Measurements from ENCODE around the gene CTXND1. TPM values are rescaled to one million over a fixed set of nuclear protein-coding genes. Genes with fewer than 3 reads are reported as not detected.
A peak's percentile ranks its signal among the peaks of the same experiment; 100 is the strongest.

Gene CTXND1
- total RNA-seq, 3 donors from 2014 or later: 0.09 to 0.70 (median 0.19) TPM

DNA sequence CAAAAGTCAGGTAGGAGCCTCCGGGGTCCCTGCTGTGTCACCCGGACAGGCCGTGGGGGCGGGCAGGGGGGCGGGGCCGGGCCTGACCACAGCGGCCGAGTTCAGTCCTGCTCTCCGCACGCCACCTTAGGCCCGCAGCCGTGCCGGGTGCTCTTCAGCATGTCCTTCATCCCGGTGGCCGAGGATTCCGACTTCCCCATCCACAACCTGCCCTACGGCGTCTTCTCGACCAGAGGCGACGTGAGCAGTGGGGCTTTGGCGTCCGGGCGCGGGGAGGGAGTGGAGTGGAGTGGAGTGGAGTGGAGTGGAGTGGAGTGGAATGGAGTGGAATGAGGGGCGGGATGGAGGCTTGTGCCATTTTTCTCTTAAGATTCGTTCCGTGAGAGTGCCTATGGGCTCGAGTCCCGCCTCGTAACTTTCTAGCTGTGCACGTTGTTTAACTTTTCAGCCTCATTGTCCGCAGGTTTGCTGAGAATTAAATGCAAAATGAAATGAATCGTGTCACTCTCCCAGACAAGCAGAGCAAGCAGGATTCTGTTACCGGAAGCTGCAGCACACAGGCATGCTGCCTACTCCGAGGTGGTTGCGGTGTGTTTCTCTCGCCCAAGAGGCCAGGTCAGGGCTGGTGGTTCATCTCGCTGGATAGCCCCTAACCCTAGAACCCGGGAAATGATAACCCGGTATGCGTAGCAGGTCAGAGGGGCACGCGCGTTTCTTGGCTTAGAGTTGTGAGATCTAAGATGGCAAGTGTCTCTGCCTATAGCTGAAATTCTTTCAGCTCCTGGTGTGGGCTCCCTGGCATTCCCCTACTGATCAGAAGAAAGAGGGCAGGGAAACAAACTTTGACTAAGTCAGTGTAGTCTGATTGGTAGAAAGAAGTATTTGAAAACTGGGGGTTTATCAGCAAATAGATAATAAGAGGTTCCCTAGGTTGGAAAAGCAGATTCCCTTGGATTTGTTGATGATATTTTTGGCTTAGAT, 98.8 kb downstream of the CTXND1 start, which contains the start of gene FAH:
FAH (plus strand) TSS at position 104 of the 981 bp plus-strand sequence; CDS start at position 160, 56 bp downstream.
- intact Hi-C loops (cut with DNase I, micrococcal nuclease): no loop called here

DNA sequence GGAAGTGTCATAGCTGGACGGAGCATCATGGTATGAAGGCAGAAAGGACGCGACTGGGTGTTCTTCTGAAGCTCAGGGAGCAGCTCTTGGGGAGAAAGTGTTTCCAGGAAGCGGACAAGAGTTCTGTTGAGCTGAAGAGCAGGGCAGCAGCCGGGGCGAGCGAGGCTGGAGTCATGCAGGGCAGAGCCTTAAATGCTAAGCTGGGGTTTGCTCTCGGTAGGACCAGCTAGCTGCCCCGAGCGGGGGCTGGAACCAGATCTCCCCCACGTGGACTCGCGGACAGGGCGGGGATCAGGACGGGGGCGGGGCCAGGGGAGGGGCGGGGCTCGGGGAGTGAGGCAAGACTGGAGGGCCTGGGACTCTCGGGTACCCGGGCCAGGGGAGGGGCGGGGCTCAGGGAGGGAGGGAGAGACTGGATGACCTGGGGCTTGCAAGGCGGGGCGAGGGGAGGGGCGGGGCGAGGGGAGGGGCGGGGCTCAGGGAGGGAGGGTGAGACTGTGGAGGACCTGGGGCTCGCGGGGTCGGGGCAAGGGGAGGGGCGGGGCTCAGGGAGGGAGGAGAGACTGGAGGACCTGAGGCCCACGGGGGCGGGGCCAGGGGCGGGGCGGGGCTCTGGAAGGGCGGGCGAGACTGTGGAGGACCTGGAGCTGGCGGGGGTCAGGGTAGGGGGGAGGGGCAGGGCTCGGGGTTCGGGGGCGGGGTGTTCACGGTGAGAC, 99.7 kb downstream of the CTXND1 start:
- H3K4me1 ChIP-seq (ENCODE audit: low read depth): peaks cover 10% of the 10 kb centered on the region
- intact Hi-C loops (cut with DNase I, micrococcal nuclease): no loop called here
- TF ChIP-seq, protein P1, sequence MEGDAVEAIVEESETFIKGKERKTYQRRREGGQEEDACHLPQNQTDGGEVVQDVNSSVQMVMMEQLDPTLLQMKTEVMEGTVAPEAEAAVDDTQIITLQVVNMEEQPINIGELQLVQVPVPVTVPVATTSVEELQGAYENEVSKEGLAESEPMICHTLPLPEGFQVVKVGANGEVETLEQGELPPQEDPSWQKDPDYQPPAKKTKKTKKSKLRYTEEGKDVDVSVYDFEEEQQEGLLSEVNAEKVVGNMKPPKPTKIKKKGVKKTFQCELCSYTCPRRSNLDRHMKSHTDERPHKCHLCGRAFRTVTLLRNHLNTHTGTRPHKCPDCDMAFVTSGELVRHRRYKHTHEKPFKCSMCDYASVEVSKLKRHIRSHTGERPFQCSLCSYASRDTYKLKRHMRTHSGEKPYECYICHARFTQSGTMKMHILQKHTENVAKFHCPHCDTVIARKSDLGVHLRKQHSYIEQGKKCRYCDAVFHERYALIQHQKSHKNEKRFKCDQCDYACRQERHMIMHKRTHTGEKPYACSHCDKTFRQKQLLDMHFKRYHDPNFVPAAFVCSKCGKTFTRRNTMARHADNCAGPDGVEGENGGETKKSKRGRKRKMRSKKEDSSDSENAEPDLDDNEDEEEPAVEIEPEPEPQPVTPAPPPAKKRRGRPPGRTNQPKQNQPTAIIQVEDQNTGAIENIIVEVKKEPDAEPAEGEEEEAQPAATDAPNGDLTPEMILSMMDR (IDR thresholded peaks at IDR 0.05): no peak
- H3K9me3 ChIP-seq: no peaks in the 10 kb centered on the region
- peak overlapping the region; percentile 14 for H3K4me3 ChIP-seq
- DNase-seq: peak; percentile 97 to 99 (median 98)
- ATAC-seq: peak; percentile 93
- H3K36me3 ChIP-seq (ENCODE audit: low read depth): no peaks in the 10 kb centered on the region

More for the DNA sequence above, 98.8 kb downstream of the CTXND1 start, which contains the start of gene FAH:
- DNase-seq: peak in 2 of 3 donors; percentile 49 to 59
- peaks cover 10% of the 10 kb centered on the region for H3K4me1 ChIP-seq (ENCODE audit: low read depth)
- no peaks in the 10 kb centered on the region for H3K36me3 ChIP-seq (ENCODE audit: low read depth)
- peak; percentile 84 for ATAC-seq
- H3K9me3 ChIP-seq: no peaks in the 10 kb centered on the region
- peak within 1 kb of the TSS; percentile 14 for H3K4me3 ChIP-seq
- TF ChIP-seq, protein P1 (IDR thresholded peaks at IDR 0.05): no peak

DNA sequence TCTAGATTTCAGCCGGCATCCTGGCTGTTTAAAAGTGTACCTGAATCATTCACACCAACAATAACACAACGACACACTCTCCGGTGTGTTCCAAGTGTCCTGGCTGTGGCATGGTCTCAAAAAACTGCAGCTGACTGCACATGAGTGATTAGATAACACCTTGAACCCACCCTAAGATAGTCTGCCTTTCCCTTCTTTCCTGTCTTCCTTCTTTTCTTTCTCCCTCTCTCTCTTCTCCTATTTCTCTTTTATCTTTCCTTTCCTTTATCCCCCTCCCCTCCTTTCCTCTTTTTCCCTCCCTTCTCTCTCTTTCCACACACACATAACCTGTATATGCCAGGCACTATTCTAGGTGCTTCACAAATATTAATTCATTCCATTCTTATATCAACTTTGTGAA, 100.4 kb downstream of the CTXND1 start:
- intact Hi-C loops (cut with DNase I, micrococcal nuclease): no loop called here
- no peak overlapping the region for H3K4me3 ChIP-seq
- H3K9me3 ChIP-seq: no peaks in the 10 kb centered on the region
- no peaks in the 10 kb centered on the region for H3K36me3 ChIP-seq (ENCODE audit: low read depth)
- TF ChIP-seq, protein P1 (IDR thresholded peaks at IDR 0.05): no peak
- peaks cover 10% of the 10 kb centered on the region for H3K4me1 ChIP-seq (ENCODE audit: low read depth)
- no peak for ATAC-seq
- DNase-seq: no peak

DNA sequence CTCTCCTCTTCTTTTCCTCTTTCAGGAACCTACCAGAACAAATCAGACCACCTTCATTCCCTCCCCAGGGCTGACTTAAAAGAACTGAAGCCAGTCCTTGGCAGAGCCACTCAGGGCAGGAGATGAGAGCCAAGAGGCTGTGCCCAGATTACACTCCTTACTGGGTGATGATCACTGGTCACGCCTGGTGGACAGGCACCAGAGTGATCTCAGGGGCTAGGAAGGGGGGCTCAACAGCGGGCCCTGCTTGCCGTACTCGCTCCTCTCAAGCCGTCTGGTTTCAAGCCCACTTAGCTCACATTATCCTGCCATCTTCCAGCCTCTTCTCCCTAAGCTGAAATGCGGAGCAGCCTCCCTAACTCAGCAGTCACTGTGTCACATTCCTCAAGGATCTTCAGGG, 100.9 kb downstream of the CTXND1 start:
- ATAC-seq (no peak), DNase-seq (no peak)
- H3K4me3 ChIP-seq: no peak overlapping the region
- H3K4me1 ChIP-seq (ENCODE audit: low read depth): peaks cover 10% of the 10 kb centered on the region
- no peaks in the 10 kb centered on the region for H3K9me3 ChIP-seq
- intact Hi-C loops (cut with DNase I, micrococcal nuclease): no loop called here
- TF ChIP-seq, protein P1 (IDR thresholded peaks at IDR 0.05): no peak
- H3K36me3 ChIP-seq (ENCODE audit: low read depth): no peaks in the 10 kb centered on the region

Other genes starting within 250 kb of the CTXND1 start
- gene ZFAND6, start 192.5 kb downstream of the CTXND1 start, total RNA-seq: 10 to 100 TPM; 73.0 to 83.3 (median 76.5) TPM
- gene FAH, start 99.2 kb downstream of the CTXND1 start, total RNA-seq: 10 to 100 TPM; 19.1 to 21.9 (median 20.0) TPM
- gene ARNT2, start 152.2 kb upstream of the CTXND1 start, total RNA-seq: 10 to 100 TPM in 1 of 3 donors, 1 to 10 TPM in 2; 2.8 to 11.1 (median 3.2) TPM